Muscle of back (tissue), 11 donors: ENCODE measurements around the gene INPP4B. TPM values are rescaled to one million over a fixed set of nuclear protein-coding genes. Genes with fewer than 3 reads are reported as not detected.

Source experiments
- DNase-seq, 3 donors: peaks; one replicate each; pipeline versions ENCODE4 v3.0.0 to v3.0.0-alpha.2; 2013
- polyA plus RNA-seq, 10 donors: library from polyadenylated mRNA; unstranded; fragments of 120-200 nt; gene quantifications; one replicate each; pipeline ENCODE4 v1.2.1, GENCODE V29; 2013; ENCODE audit not compliant: insufficient read length in 10 of 10

INPP4B gene
- polyA plus RNA-seq, 10 donors: 24.9 to 49.1 (median 31.6) TPM

GRCh38 chr4:142021181-142021580 lies 824.9 kb downstream of the INPP4B start:
- no peak for DNase-seq

DNA sequence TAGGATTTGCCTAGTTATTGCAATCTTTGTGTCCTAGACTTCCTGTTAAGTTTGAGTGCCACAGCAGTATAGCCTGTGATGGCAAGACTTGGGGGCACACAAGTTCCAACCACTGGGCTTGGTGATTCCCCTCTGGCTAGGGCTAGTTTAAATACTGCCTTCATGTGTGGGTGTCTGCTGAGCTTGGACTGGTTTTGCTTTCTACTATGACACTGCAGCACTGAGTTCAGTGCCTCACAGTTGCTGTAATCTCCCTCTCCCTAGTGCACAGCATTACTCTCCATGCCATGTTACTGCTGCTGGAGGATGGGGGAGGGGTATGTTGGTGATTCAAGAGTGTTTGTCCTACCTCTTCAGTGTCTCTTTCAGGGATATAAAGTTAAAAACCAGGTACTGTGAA lies 830.1 kb downstream of the INPP4B start:
- no peak for DNase-seq

DNA sequence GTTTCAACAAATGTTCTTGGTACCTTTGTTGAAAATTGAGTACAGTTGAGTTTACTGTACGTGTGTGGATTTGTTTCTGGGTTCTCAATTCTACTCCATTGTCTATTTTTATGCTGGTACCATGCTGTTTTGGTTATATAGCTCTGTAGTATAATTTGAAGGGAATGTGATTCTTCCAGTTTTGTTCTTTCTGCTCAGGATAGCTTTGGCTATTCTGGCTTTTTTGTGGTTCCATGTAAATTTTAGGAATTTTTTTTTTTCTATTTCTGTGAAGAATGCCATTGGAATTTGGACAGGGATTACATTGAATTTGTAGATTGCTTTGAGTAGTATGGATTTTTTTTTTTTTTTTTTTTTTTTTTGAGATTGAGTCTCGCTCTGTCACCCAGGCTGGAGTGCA lies 836.4 kb downstream of the INPP4B start:
- no peak for DNase-seq

GRCh38 chr4:142005519-142005918 lies 840.6 kb downstream of the INPP4B start:
- DNase-seq: no peak

- no peak for DNase-seq
Observed at GRCh38 chr4:141999446-142000143, 846.5 kb downstream of the INPP4B start.

GRCh38 chr4:141995056-141995455 lies 851.0 kb downstream of the INPP4B start:
- no peak for DNase-seq

- DNase-seq: no peak
Observed at GRCh38 chr4:141977433-141977832, 868.7 kb downstream of the INPP4B start.
